ENCODE measurements around the gene PYGM.

The PYGM gene

DNA sequence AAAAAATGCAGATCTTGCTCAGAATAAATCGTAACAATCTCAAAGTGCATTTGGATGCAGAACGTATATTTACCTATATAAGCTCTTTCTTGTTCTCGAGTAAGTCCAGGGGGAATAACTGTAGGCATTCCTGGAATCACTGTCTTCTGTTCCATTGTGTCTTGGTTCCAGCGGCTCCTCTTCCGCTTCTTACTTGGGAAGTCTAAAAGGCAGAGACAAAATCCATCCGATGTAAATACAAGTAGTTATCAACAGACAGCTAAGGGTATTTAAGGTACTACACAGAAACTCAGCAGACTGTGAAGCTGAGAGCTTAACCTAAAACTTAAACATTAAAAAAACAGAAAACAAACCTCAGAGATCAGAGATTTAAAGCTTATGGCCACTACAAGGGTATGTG is 16.7 kb upstream of the PYGM start:
- no peak overlapping the region for H3K27ac ChIP-seq (ENCODE audit: low read depth, low read length)
- H3K9me2 ChIP-seq (replicated peaks; ENCODE audit: insufficient read depth, low read length): no peaks in the 10 kb centered on the region
- no peaks in the 10 kb centered on the region for H3K27me3 ChIP-seq (ENCODE audit: low read length)
- H3K9ac ChIP-seq (ENCODE audit: low read length): peak overlapping the region; percentile 89; the same call in 1 of the 2 replicates
- no peaks in the 10 kb centered on the region for H3K9me3 ChIP-seq (ENCODE audit: insufficient read depth, low read length)
- H4K20me1 ChIP-seq (ENCODE audit: low read depth, low read length): peaks cover 58% of the 10 kb centered on the region
- peaks cover 57% of the 10 kb centered on the region for H3K36me3 ChIP-seq (ENCODE audit: low read length)
- H3F3A ChIP-seq (ENCODE audit: insufficient read depth): peaks cover 52% of the 10 kb centered on the region
- peak overlapping the region; percentile 90 for H3K4me2 ChIP-seq (ENCODE audit: low read depth, low read length, poor library complexity, severe bottlenecking)
- no peak overlapping the region for H2AFZ ChIP-seq (ENCODE audit: low read depth, low read length, severe bottlenecking)
- peaks cover 61% of the 10 kb centered on the region for H3K79me2 ChIP-seq (ENCODE audit: insufficient read depth, low read length)
- H3K4me3 ChIP-seq (ENCODE audit: insufficient read depth, low read length, poor library complexity, severe bottlenecking): no peak overlapping the region
- TF ChIP-seq, protein P1, sequence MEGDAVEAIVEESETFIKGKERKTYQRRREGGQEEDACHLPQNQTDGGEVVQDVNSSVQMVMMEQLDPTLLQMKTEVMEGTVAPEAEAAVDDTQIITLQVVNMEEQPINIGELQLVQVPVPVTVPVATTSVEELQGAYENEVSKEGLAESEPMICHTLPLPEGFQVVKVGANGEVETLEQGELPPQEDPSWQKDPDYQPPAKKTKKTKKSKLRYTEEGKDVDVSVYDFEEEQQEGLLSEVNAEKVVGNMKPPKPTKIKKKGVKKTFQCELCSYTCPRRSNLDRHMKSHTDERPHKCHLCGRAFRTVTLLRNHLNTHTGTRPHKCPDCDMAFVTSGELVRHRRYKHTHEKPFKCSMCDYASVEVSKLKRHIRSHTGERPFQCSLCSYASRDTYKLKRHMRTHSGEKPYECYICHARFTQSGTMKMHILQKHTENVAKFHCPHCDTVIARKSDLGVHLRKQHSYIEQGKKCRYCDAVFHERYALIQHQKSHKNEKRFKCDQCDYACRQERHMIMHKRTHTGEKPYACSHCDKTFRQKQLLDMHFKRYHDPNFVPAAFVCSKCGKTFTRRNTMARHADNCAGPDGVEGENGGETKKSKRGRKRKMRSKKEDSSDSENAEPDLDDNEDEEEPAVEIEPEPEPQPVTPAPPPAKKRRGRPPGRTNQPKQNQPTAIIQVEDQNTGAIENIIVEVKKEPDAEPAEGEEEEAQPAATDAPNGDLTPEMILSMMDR (IDR thresholded peaks at IDR 0.05; ENCODE audit: insufficient read depth, low read length, poor library complexity, severe bottlenecking): no peak
- TF ChIP-seq EZH2phosphoT487 (conservative IDR thresholded peaks at IDR 0.05; ENCODE audit: low read length): no peak

DNA sequence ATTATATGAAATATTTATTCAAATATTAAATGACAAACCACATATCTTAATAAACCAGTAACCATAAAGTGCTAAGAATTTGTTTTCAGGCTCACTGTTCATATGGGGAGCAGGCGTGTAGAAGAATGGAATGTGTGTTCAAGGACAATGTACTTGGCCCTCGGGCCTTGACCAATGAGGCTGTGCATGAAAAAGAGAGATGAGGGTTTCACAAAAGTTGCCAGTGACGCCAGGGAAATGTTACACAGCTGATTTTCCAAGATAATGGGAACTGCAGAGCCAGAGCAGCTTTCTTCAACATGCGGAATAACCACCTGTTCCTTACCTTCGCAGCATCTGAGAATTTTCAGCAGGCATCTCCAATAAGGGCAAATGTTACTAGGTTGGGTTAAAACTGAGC is 14.4 kb upstream of the PYGM start:
- Histone ChIP-seq H3F3A (ENCODE audit: insufficient read depth) (peaks cover 55% of the 10 kb centered on the region), H3K27ac (ENCODE audit: low read depth, low read length) (no peak overlapping the region)
- TF ChIP-seq EZH2phosphoT487 (conservative IDR thresholded peaks at IDR 0.05; ENCODE audit: low read length): no peak
- TF ChIP-seq, protein P1 (IDR thresholded peaks at IDR 0.05; ENCODE audit: insufficient read depth, low read length, poor library complexity, severe bottlenecking): no peak

DNA sequence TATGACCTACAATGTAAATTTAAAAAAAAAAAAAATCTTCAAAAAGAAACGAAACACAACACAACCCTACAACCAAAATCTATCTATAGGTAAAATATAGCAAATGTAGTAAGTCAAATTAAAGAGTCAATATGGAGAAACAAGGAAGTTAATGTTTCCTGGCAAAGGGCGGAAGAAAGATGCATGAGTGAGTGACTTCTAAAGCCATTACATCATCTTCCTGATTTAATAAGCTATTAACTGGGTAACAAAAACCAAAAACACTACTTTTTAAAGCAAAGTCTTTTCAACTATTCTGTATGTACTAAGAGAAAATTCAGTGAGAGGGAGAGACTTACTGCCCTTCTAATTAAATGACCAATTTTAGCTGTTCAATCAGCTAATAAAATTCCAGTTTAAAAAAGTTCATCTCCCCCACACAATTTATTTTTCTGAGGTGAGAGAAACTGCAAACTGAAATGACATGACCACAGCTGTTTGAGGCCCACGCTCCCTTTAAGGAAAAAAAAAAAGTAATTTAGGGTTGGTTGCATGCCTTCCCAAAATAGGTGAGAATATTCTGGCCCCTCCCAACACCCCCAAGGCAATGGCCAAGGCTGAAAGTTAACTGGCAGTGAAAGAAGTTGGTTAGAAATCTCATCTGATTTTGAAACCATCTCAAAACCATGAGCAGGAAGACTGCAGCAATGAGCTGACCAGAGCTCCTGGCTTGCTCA is 12.7 kb upstream of the PYGM start:
- Histone ChIP-seq H4K20me1 (ENCODE audit: low read depth, low read length) (peaks cover 71% of the 10 kb centered on the region), H3K9me3 (ENCODE audit: insufficient read depth, low read length) (no peaks in the 10 kb centered on the region), H3K4me2 (ENCODE audit: low read depth, low read length, poor library complexity, severe bottlenecking) (no peak overlapping the region), H3K27ac (ENCODE audit: low read depth, low read length) (peak overlapping the region; percentile 46), H3K27me3 (ENCODE audit: low read length) (no peaks in the 10 kb centered on the region), H3K79me2 (ENCODE audit: insufficient read depth, low read length) (peaks cover 64% of the 10 kb centered on the region), H3K9me2 (replicated peaks; ENCODE audit: insufficient read depth, low read length) (no peaks in the 10 kb centered on the region), H2AFZ (ENCODE audit: low read depth, low read length, severe bottlenecking) (no peak overlapping the region), H3K9ac (ENCODE audit: low read length) (no peak overlapping the region), H3K36me3 (ENCODE audit: low read length) (peaks cover 93% of the 10 kb centered on the region), H3K4me3 (ENCODE audit: insufficient read depth, low read length, poor library complexity, severe bottlenecking) (no peak overlapping the region), H3F3A (ENCODE audit: insufficient read depth) (peaks cover 66% of the 10 kb centered on the region)
- TF ChIP-seq, protein P1 (IDR thresholded peaks at IDR 0.05; ENCODE audit: insufficient read depth, low read length, poor library complexity, severe bottlenecking): no peak
- TF ChIP-seq EZH2phosphoT487 (conservative IDR thresholded peaks at IDR 0.05; ENCODE audit: low read length): no peak

More for the DNA sequence above, 14.4 kb upstream of the PYGM start:
- H3K4me2 ChIP-seq (ENCODE audit: low read depth, low read length, poor library complexity, severe bottlenecking): no peak overlapping the region
- H3K36me3 ChIP-seq (ENCODE audit: low read length): peaks cover 79% of the 10 kb centered on the region
- H3K9ac ChIP-seq (ENCODE audit: low read length): no peak overlapping the region
- H3K9me3 ChIP-seq (ENCODE audit: insufficient read depth, low read length): no peaks in the 10 kb centered on the region
- no peaks in the 10 kb centered on the region for H3K9me2 ChIP-seq (replicated peaks; ENCODE audit: insufficient read depth, low read length)
- H2AFZ ChIP-seq (ENCODE audit: low read depth, low read length, severe bottlenecking): no peak overlapping the region
- H4K20me1 ChIP-seq (ENCODE audit: low read depth, low read length): peaks cover 70% of the 10 kb centered on the region
- peaks cover 66% of the 10 kb centered on the region for H3K79me2 ChIP-seq (ENCODE audit: insufficient read depth, low read length)
- H3K27me3 ChIP-seq (ENCODE audit: low read length): no peaks in the 10 kb centered on the region
- no peak overlapping the region for H3K4me3 ChIP-seq (ENCODE audit: insufficient read depth, low read length, poor library complexity, severe bottlenecking)
